Fibroblast of mammary gland (primary cell): ENCODE measurements around the gene ABCF3.
A peak's percentile ranks its signal among the peaks of the same experiment; 100 is the strongest.

ENCODE experiments used
- DNase-seq: peaks from one replicate; pipeline ENCODE4 v3.0.0-alpha.2; 2010; ENCODE audit warnings: low read depth
- H3K4me3 ChIP-seq: 2 replicates; pipeline ENCODE4 v1.5.1; 2011; ENCODE audit warnings: low read depth, mild to moderate bottlenecking, low read length, moderate library complexity; ENCODE audit not compliant: control insufficient read depth
- TF ChIP-seq, protein P1 (sequence below): conservative IDR thresholded peaks from 2 replicates; pipeline ENCODE4 v1.5.1; 2011; ENCODE audit warnings: low read depth, low read length, inconsistent platforms; ENCODE audit not compliant: control insufficient read depth, insufficient read depth

ABCF3 gene

DNA sequence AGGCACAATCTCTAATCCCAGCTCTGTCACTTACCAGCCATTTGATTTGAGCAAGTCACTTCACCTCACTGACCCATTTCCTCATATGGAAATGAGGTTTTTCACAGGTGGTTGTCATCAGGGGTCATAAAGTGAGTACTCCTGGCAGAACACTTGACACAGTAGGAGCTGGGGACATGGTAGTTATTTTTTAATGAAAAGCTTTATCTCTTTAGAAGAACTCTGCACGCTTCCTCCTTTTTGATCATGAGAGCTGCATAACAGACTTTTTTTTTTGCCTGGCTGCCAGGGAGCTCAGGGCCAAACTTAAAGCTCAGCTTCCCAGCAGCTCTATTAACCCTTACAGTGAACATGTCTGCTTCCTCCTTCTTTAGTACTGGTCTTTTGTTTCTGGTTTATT is 51.8 kb downstream of the ABCF3 start:
- H3K4me3 ChIP-seq, result no peak overlapping the region
- TF ChIP-seq, protein P1, sequence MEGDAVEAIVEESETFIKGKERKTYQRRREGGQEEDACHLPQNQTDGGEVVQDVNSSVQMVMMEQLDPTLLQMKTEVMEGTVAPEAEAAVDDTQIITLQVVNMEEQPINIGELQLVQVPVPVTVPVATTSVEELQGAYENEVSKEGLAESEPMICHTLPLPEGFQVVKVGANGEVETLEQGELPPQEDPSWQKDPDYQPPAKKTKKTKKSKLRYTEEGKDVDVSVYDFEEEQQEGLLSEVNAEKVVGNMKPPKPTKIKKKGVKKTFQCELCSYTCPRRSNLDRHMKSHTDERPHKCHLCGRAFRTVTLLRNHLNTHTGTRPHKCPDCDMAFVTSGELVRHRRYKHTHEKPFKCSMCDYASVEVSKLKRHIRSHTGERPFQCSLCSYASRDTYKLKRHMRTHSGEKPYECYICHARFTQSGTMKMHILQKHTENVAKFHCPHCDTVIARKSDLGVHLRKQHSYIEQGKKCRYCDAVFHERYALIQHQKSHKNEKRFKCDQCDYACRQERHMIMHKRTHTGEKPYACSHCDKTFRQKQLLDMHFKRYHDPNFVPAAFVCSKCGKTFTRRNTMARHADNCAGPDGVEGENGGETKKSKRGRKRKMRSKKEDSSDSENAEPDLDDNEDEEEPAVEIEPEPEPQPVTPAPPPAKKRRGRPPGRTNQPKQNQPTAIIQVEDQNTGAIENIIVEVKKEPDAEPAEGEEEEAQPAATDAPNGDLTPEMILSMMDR, result no peak
- DNase-seq, result no peak

DNA sequence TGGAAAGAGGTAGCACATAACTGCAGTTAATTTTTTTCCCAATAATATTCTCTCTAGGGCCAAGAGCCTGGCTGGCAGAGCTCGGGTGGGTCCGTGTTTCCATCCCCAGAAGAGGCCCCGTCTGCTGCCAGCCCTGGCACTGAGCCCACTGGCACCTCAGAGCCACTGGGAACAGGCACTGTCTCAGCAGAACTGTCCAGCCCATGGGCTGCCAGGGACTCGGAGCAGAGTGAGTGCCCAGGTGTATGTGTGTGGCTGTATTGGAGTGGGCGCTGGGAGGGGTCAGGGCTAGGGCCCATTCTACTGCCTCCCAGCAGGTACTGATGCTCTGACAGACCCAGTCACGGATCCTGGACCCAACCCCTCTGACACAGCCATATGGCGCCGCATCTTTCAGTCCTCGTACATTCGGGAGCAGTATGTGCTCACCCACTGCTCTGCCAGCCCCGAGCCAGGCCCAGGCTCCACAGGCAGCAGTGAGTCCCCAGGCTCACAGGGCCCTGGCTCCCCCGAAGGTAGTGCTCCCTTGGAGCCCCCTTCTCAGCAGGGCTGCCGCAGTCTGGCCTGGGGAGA is 52.3 kb downstream of the ABCF3 start:
- no peak for DNase-seq
- TF ChIP-seq, protein P1, result no peak
- H3K4me3 ChIP-seq, result no peak overlapping the region

DNA sequence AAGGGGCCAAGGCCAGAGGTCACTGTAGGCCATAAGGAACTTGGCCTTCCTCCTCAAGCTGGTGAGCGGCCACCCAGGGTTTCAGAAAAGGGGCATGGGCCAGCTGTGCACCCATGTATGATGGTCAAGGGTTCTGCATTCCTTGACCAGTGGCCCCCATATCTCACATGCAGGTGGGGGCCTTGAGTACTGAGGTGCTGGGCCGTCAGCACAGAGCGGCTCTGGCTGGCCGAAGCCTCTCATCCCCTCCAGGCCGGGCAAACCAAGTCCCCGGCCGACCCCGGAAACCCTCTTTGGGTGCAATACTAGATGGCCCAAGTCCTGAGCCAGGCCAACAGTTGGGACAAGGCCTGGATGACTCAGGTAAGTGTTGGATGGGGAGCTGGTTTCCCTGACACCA is 53.2 kb downstream of the ABCF3 start:
- no peak for DNase-seq
- no peak overlapping the region for H3K4me3 ChIP-seq
- TF ChIP-seq, protein P1, result no peak

DNA sequence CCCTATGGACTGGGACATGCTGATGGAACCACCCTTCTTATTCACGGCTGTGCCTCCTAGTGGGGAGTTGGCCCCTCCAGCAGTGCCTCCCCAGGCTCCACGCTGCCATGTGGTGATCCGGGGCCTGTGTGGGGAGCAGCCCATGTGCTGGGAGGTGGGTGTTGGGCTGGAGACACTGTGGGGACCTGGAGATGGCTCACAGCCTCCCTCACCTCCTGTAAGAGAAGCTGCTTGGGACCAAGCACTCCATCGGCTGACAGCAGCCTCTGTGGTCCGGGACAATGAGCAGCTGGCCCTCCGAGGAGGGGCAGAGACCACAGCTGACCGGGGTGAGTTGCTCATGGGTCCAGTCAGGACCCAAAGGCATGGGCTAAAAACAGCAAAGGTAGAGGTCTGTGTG is 53.7 kb downstream of the ABCF3 start:
- H3K4me3 ChIP-seq, result no peak overlapping the region
- TF ChIP-seq, protein P1, result no peak
- no peak for DNase-seq

DNA sequence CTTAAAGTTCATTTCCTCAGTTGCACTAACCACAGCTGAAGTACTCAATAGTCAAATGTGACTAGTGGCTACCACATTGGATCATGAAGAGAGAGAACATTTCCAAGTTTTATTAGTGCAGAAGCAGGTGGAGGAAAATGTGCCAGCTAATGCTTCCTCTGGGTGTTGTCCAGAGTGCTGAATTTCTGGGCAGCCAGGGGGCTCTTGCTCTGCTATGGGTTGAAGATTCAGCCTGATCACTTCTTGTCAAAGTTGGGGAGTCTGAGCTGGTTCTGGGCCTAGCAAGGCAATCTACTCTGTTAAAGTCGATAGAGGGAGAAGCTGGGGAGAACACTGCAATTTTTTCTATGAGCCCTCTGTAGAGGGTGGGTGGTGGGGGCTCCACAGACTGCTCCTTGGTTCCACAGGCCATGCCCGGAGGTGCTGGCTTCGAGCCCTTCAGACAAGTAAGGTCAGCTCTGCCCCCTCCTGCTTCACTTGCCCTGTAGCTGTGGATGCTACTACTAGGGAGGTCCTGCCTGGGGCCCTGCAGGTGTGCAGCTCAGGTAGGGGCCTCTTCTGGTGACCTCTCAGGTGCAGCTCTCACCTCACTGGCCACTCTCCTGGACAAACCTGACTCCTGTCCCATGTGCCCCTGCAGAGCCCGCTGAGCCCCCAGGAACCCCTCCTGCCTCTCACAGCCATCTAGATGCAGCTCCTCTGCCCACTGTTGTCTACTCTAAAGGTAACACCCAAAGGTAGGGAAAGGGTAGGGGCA is 54.6 kb downstream of the ABCF3 start:
- no peak overlapping the region for H3K4me3 ChIP-seq
- DNase-seq, result peak; percentile 30
- TF ChIP-seq, protein P1, result peak; percentile 2

DNA sequence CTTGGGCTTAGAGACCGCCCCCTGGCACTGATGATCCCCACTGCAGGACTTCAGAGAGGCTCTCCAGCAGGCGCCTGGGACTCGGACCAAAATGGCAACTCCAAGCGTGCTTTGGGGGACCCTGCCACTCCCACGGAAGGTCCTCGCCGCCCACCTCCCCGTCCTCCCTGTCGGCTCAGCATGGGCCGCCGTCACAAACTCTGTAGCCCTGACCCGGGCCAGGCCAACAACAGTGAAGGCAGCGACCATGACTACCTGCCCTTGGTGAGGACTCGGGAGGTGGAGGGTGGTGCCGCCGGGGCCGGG is 55.1 kb downstream of the ABCF3 start:
- no peak overlapping the region for H3K4me3 ChIP-seq
- no peak for DNase-seq
- TF ChIP-seq, protein P1, result no peak
